ACC112 (cell line): ENCODE measurements around the gene RTKN2.

Experiments
- H2AFZ ChIP-seq: fragments of 200-600 bp; sonication (generic); one replicate; pipeline ENCODE4 v1.6.0; 2017; ENCODE audit warnings: antibody characterized with exemption, low read length; ENCODE audit not compliant: unreplicated experiment
- H3K27ac ChIP-seq: fragments of 200-600 bp; sonication (generic); 2 replicates; pipeline ENCODE4 v1.5.1; 2014; ENCODE audit warnings: low read depth, mild to moderate bottlenecking, antibody characterized with exemption, low read length, moderate library complexity
- H3K27me3 ChIP-seq: fragments of 200-600 bp; sonication (generic); 2 replicates; pipeline ENCODE4 v1.6.1; 2014; ENCODE audit warnings: mild to moderate bottlenecking, antibody characterized with exemption, low read length, moderate library complexity, mixed read lengths; ENCODE audit not compliant: insufficient read depth
- H3K36me3 ChIP-seq: fragments of 200-600 bp; sonication (generic); 2 replicates; pipeline ENCODE4 v1.6.1; 2016; ENCODE audit warnings: mild to moderate bottlenecking, antibody characterized with exemption, low read length, moderate library complexity, mixed read lengths; ENCODE audit not compliant: insufficient read depth
- H3K4me1 ChIP-seq: fragments of 200-600 bp; sonication (generic); one replicate; pipeline ENCODE4 v1.6.1; 2016; ENCODE audit warnings: low read length, mixed read lengths; ENCODE audit not compliant: insufficient read depth, unreplicated experiment, control insufficient read depth
- H3K4me3 ChIP-seq: fragments of 200-600 bp; sonication (generic); 2 replicates; pipeline ENCODE4 v1.5.1; 2014; ENCODE audit warnings: mild to moderate bottlenecking, low read depth, low read length
- H3K79me2 ChIP-seq: fragments of 200-600 bp; sonication (generic); one replicate; pipeline ENCODE4 v1.6.0; 2016; ENCODE audit warnings: low read length; ENCODE audit not compliant: control insufficient read depth, unreplicated experiment, insufficient read depth

The RTKN2 gene

GRCh38 chr10:62157601-62158000 lies 111.0 kb downstream of the RTKN2 start:
- H3K79me2 ChIP-seq, result no peaks in the 10 kb centered on the region
- no peak overlapping the region for H2AFZ ChIP-seq
- peaks cover 10% of the 10 kb centered on the region for H3K4me1 ChIP-seq
- H3K27me3 ChIP-seq, result no peaks in the 10 kb centered on the region
- no peak overlapping the region for H3K4me3 ChIP-seq
- H3K36me3 ChIP-seq, result no peaks in the 10 kb centered on the region; the same call in 1 of the 2 replicates
- H3K27ac ChIP-seq, result no peak overlapping the region

DNA sequence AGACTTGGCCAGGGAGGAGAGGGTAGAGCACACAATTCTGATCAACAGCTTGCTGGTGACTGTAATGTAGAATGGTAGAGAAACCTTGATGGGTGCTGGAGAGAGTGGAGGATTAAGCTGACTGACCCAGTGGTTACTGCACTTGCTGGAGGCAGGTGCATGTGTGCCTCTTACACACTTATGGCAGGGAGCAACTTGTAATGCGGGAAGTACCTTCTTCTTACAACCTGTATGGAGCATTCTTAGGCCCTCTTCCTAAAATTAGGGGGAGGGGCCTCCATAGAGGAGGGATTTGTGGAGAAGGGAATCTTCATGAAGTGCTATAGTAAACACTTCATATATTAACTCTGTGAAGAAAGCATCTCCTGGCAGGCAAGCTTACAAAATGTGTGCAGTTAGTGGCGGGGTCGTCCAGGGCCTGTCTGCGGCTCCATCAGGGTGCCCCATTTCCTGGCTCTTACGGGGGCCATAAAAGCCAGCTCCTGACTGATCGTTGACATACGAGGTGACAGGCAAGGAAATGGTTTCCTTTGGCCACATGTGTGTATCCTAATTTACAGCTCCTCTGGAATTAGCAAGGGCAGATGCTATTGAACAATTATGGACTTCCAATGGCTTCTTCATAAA lies 113.5 kb downstream of the RTKN2 start:
- no peaks in the 10 kb centered on the region; the same call in 1 of the 2 replicates for H3K36me3 ChIP-seq
- H3K4me1 ChIP-seq, result peaks cover 13% of the 10 kb centered on the region
- no peaks in the 10 kb centered on the region for H3K79me2 ChIP-seq
- H2AFZ ChIP-seq, result no peak overlapping the region
- no peak overlapping the region for H3K27ac ChIP-seq
- no peaks in the 10 kb centered on the region for H3K27me3 ChIP-seq
- H3K4me3 ChIP-seq, result no peak overlapping the region

- H3K36me3 ChIP-seq, result no peaks in the 10 kb centered on the region; the same call in 1 of the 2 replicates
- peaks cover 13% of the 10 kb centered on the region for H3K4me1 ChIP-seq
- H3K4me3 ChIP-seq, result no peak overlapping the region
- H3K79me2 ChIP-seq, result no peaks in the 10 kb centered on the region
- no peak overlapping the region for H3K27ac ChIP-seq
- no peak overlapping the region for H2AFZ ChIP-seq
- H3K27me3 ChIP-seq, result no peaks in the 10 kb centered on the region
Observed at GRCh38 chr10:62154231-62154630, 114.4 kb downstream of the RTKN2 start.

DNA sequence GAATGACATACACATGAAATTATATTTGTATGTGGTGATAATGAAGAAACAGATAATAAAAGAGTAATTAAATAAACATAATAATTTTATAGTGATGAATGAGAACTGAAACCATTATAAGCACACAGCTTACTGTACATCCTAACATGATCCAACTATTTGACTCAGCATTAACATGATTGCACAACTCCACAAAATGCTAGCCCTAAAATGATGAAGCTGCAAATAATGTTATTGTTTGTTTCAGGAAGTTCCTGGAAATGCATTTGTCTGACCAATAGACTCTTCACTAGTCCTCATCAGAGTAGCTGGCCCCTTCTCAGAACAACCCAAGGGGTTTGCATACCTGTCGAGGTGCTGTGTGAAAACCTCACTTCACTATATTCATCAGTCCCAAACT lies 115.5 kb downstream of the RTKN2 start:
- 0 out of 2 replicates have a peak overlapping the region, but pooled peaks have one; percentile 17 for H3K27ac ChIP-seq
- no peaks in the 10 kb centered on the region for H3K79me2 ChIP-seq
- H2AFZ ChIP-seq, result no peak overlapping the region
- H3K27me3 ChIP-seq, result no peaks in the 10 kb centered on the region
- H3K36me3 ChIP-seq, result no peaks in the 10 kb centered on the region; the same call in 1 of the 2 replicates
- no peak overlapping the region for H3K4me3 ChIP-seq
- peaks cover 13% of the 10 kb centered on the region for H3K4me1 ChIP-seq

- Histone ChIP-seq H3K4me1 (peaks cover 13% of the 10 kb centered on the region), H2AFZ (no peak overlapping the region), H3K36me3 (no peaks in the 10 kb centered on the region; the same call in 1 of the 2 replicates), H3K27ac (no peak overlapping the region), H3K27me3 (no peaks in the 10 kb centered on the region), H3K4me3 (no peak overlapping the region), H3K79me2 (no peaks in the 10 kb centered on the region)
Observed at GRCh38 chr10:62149621-62150020, 119.0 kb downstream of the RTKN2 start.

DNA sequence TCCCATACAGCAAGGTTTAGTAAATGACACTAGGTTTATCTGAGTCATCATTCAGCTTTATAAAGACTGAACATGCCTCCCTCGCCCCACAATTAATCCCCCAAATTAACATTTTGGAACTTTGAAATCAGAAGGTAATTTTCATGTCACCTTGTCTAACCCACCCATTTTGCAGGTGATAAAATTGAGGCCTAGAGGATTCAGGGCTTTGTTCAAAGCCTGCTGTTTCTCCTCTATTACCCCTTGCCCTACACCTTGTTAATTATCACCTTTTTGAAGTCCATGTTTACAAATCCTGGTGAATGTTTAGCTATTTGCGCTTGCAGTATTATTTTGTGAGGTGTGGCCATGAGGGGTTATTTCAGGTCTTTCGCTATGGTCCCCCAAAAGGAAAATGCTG lies 120.5 kb downstream of the RTKN2 start:
- Histone ChIP-seq H3K79me2 (no peaks in the 10 kb centered on the region), H3K4me3 (no peak overlapping the region), H3K4me1 (peaks cover 8% of the 10 kb centered on the region), H2AFZ (no peak overlapping the region), H3K27ac (no peak overlapping the region), H3K27me3 (no peaks in the 10 kb centered on the region), H3K36me3 (no peaks in the 10 kb centered on the region; the same call in 1 of the 2 replicates)

DNA sequence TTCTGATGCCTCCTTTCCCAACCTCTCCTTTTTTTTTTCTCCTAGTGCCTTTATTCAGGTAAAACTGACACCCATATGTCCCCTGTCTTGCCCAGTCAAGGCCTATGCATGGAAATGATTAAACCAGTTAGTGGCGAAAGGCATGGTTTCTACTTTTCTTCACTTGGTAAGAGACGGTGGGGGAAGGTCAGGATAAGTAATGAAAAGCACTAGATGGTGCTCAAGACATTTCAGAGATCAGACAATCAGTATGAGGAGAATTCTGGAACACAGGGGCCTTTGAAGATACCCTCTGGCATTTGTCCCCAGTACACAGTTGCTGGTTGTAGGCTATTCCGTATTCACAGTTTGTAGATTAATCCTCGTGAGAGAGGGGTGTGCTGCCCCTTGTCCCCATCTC lies 121.2 kb downstream of the RTKN2 start:
- H2AFZ ChIP-seq, result no peak overlapping the region
- H3K79me2 ChIP-seq, result no peaks in the 10 kb centered on the region
- peaks cover 1% of the 10 kb centered on the region for H3K4me1 ChIP-seq
- H3K27ac ChIP-seq, result no peak overlapping the region
- no peak overlapping the region for H3K4me3 ChIP-seq
- H3K36me3 ChIP-seq, result no peaks in the 10 kb centered on the region
- H3K27me3 ChIP-seq, result no peaks in the 10 kb centered on the region

- Histone ChIP-seq H3K79me2 (no peaks in the 10 kb centered on the region), H3K36me3 (no peaks in the 10 kb centered on the region), H3K27ac (no peak overlapping the region), H3K27me3 (no peaks in the 10 kb centered on the region), H2AFZ (no peak overlapping the region), H3K4me1 (no peaks in the 10 kb centered on the region), H3K4me3 (no peak overlapping the region)
Observed at GRCh38 chr10:62136931-62137330, 131.7 kb downstream of the RTKN2 start.

DNA sequence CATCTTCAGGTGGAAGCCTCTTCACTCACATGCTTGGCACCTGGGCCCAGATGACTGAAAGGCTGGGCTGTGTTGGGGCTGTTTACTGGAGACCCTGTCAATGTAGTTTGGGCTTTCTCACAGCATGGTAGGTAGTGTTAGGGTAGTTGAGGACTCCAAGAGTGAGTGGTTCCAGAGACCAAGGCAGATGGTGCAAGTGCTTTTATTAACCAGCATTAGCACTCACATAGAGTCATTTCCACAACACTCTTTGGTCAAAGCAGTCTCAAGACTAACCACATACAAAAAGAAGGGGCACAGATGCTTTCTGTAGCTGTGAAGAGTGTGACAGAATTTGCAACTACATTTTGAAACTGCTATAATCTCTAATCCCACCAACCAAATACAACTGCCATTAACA lies 135.0 kb downstream of the RTKN2 start:
- Histone ChIP-seq H3K4me1 (peaks cover 19% of the 10 kb centered on the region), H3K4me3 (no peak overlapping the region), H3K79me2 (no peaks in the 10 kb centered on the region), H3K27ac (no peak overlapping the region), H3K36me3 (no peaks in the 10 kb centered on the region), H2AFZ (no peak overlapping the region), H3K27me3 (no peaks in the 10 kb centered on the region)
